SK-N-SH treated with all-trans-retinoic acid at 6 μM for 48 hours (cell line): ENCODE measurements around the gene IFI27L2.

Experiments used
- ATAC-seq: fragments of 200-7000 bp; cut with Tn5 transposase; 3 replicates; pipeline ENCODE4 v1.9.1; 2020; ENCODE audit warnings: mild to moderate bottlenecking, moderate library complexity
- ARNTL ChIP-seq: fragments of 450-650 bp; formaldehyde crosslinking; IDR thresholded peaks from 2 replicates; pipeline ENCODE4 v1.5.0; 2020; ENCODE audit warnings: low read depth, mild to moderate bottlenecking, moderate library complexity, borderline replicate concordance
- BACH2 ChIP-seq: fragments of 250-450 bp; sonication (Bioruptor Pico); IDR thresholded peaks from 2 replicates; pipeline ENCODE4 v1.9.0; 2021; ENCODE audit warnings: mild to moderate bottlenecking, borderline replicate concordance
- CSDC2 ChIP-seq: fragments of 250-450 bp; sonication (Bioruptor Pico); IDR thresholded peaks from 2 replicates; pipeline ENCODE4 v1.5.0; 2020; ENCODE audit warnings: mild to moderate bottlenecking, moderate library complexity
- ESRRG ChIP-seq: fragments of 250-450 bp; sonication (Bioruptor Pico); IDR thresholded peaks from 2 replicates; pipeline ENCODE4 v1.6.1; 2021; ENCODE audit warnings: mild to moderate bottlenecking
- GLIS3 ChIP-seq: fragments of 250-450 bp; sonication (Bioruptor Pico); IDR thresholded peaks from 2 replicates; pipeline ENCODE4 v1.5.0; 2020; ENCODE audit warnings: mild to moderate bottlenecking, moderate library complexity
- OSR1 ChIP-seq: fragments of 250-450 bp; sonication (Bioruptor Pico); IDR thresholded peaks from 2 replicates; pipeline ENCODE4 v1.8.0; 2022; ENCODE audit warnings: moderate library complexity, mild to moderate bottlenecking, inconsistent platforms
- RARB ChIP-seq: fragments of 250-450 bp; sonication (Bioruptor Pico); IDR thresholded peaks from 2 replicates; pipeline ENCODE4 v1.8.0; 2021; ENCODE audit warnings: mild to moderate bottlenecking, moderate library complexity
- SNAI2 ChIP-seq: fragments of 250-450 bp; sonication (Bioruptor Pico); IDR thresholded peaks from 2 replicates; pipeline ENCODE4 v1.5.0; 2020; ENCODE audit warnings: mild to moderate bottlenecking, moderate library complexity
- TCF4 ChIP-seq: fragments of 250-450 bp; sonication (Bioruptor Pico); IDR thresholded peaks from 2 replicates; pipeline ENCODE4 v1.8.0; 2021; ENCODE audit warnings: mild to moderate bottlenecking, moderate library complexity, borderline replicate concordance
- ZC3H10 ChIP-seq: fragments of 250-450 bp; sonication (Bioruptor Pico); IDR thresholded peaks from 2 replicates; pipeline ENCODE4 v1.5.1; 2021; ENCODE audit warnings: mild to moderate bottlenecking, moderate library complexity
- ZFP30 ChIP-seq: fragments of 450-650 bp; formaldehyde crosslinking; IDR thresholded peaks from 2 replicates; pipeline ENCODE4 v1.5.0; 2022; ENCODE audit warnings: mild to moderate bottlenecking, moderate library complexity
- ZNF565 ChIP-seq: fragments of 450-650 bp; formaldehyde crosslinking; conservative IDR thresholded peaks from 2 replicates; pipeline ENCODE4 v1.5.0; 2020; ENCODE audit warnings: low read depth, mild to moderate bottlenecking, moderate library complexity
- ZNF70 ChIP-seq: fragments of 450-650 bp; formaldehyde crosslinking; IDR thresholded peaks from 2 replicates; pipeline ENCODE4 v1.5.0; 2020; ENCODE audit warnings: mild to moderate bottlenecking, moderate library complexity
- ZNF8 ChIP-seq: fragments of 450-650 bp; formaldehyde crosslinking; IDR thresholded peaks from 2 replicates; pipeline ENCODE4 v1.5.0; 2020; ENCODE audit warnings: mild to moderate bottlenecking, moderate library complexity
- TF ChIP-seq, protein P1 (sequence below): fragments of 250-450 bp; sonication (Bioruptor Pico); IDR thresholded peaks from 2 replicates; pipeline ENCODE4 v1.5.0; 2020; ENCODE audit warnings: mild to moderate bottlenecking, moderate library complexity
- TF ChIP-seq, protein P2 (sequence below): fragments of 250-450 bp; sonication (Bioruptor Pico); IDR thresholded peaks from 2 replicates; pipeline ENCODE4 v1.8.0; 2020; ENCODE audit warnings: mild to moderate bottlenecking, moderate library complexity, borderline replicate concordance
- TF ChIP-seq, protein P3 (sequence below): fragments of 250-450 bp; sonication (Bioruptor Pico); IDR thresholded peaks from 2 replicates; pipeline ENCODE4 v1.5.1; 2021; ENCODE audit warnings: mild to moderate bottlenecking, moderate library complexity
- TF ChIP-seq, protein P4 (sequence below): fragments of 250-450 bp; sonication (Bioruptor Pico); IDR thresholded peaks from 2 replicates; pipeline ENCODE4 v1.8.0; 2021; ENCODE audit warnings: low read depth, mild to moderate bottlenecking, moderate library complexity, borderline replicate concordance

IFI27L2 gene

DNA sequence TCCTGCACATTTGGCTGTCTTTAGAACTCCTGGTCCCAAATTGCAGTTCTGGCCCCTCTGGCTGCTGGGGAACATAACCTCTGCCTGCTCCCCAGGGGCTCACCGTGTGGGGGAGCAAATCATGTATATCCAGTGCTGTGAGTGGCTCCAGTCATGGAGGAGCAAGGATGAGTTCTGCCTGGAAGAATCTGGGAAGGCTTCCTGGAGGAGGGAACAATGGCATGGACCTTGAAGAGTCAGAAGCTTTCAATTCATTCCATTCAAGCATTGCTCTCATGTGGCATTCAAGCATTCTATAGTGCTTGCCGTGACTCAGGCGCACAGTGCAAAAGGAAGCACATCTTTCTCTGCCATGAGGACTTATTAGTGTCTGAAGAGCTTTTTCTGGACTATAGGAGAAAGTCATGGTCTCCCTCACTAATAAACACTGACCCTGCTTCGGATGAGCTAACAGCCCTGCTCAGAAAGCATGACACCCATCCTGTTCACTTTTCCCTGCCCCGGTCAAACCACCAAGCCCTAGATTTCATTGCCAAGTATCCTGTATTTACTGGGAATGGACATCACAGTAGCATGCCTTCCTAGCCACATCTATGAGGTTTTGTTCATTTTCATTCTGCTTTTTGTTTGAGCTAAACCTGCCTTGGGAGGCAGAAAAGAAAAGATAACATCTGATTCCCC is 15.4 kb downstream of the IFI27L2 start:
- TF ChIP-seq ZFP30 (CRISPR knock-in tag): no peak
- TF ChIP-seq, protein P1, sequence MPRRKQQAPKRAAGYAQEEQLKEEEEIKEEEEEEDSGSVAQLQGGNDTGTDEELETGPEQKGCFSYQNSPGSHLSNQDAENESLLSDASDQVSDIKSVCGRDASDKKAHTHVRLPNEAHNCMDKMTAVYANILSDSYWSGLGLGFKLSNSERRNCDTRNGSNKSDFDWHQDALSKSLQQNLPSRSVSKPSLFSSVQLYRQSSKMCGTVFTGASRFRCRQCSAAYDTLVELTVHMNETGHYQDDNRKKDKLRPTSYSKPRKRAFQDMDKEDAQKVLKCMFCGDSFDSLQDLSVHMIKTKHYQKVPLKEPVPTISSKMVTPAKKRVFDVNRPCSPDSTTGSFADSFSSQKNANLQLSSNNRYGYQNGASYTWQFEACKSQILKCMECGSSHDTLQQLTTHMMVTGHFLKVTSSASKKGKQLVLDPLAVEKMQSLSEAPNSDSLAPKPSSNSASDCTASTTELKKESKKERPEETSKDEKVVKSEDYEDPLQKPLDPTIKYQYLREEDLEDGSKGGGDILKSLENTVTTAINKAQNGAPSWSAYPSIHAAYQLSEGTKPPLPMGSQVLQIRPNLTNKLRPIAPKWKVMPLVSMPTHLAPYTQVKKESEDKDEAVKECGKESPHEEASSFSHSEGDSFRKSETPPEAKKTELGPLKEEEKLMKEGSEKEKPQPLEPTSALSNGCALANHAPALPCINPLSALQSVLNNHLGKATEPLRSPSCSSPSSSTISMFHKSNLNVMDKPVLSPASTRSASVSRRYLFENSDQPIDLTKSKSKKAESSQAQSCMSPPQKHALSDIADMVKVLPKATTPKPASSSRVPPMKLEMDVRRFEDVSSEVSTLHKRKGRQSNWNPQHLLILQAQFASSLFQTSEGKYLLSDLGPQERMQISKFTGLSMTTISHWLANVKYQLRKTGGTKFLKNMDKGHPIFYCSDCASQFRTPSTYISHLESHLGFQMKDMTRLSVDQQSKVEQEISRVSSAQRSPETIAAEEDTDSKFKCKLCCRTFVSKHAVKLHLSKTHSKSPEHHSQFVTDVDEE (CRISPR knock-in tag): no peak
- no peak for TF ChIP-seq RARB (CRISPR knock-in tag)
- TF ChIP-seq, protein P2, sequence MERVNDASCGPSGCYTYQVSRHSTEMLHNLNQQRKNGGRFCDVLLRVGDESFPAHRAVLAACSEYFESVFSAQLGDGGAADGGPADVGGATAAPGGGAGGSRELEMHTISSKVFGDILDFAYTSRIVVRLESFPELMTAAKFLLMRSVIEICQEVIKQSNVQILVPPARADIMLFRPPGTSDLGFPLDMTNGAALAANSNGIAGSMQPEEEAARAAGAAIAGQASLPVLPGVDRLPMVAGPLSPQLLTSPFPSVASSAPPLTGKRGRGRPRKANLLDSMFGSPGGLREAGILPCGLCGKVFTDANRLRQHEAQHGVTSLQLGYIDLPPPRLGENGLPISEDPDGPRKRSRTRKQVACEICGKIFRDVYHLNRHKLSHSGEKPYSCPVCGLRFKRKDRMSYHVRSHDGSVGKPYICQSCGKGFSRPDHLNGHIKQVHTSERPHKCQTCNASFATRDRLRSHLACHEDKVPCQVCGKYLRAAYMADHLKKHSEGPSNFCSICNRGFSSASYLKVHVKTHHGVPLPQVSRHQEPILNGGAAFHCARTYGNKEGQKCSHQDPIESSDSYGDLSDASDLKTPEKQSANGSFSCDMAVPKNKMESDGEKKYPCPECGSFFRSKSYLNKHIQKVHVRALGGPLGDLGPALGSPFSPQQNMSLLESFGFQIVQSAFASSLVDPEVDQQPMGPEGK: no peak
- TF ChIP-seq ESRRG (CRISPR knock-in tag): no peak
- TF ChIP-seq OSR1: no peak
- TF ChIP-seq ZNF70 (CRISPR knock-in tag): no peak
- no peak for TF ChIP-seq ZC3H10 (CRISPR knock-in tag)
- TF ChIP-seq ZNF8: no peak
- no peak for TF ChIP-seq BACH2 (CRISPR knock-in tag)

DNA sequence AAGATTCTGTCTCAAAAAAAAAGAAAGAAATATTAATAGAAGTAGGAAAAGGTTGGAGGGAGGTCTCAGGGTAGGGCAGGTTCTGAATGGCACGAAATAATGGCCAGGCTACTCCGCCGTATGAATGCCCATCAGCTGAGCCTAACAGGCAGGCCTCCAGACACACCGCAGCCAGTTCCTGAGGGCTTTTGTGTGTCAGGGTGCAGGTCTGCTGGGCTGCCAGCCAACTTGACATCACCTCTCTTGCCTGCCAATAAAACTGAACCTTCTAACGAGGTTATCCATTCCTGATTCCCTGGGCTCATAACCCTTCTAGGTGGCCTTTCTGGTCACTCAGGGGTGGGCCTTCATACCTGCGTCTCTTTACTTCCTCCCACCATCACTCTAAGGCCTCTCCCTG is 15.9 kb downstream of the IFI27L2 start:
- no peak; the same call in 2 of the 3 replicates for ATAC-seq
- no peak for TF ChIP-seq CSDC2 (CRISPR knock-in tag)
- no peak for TF ChIP-seq ZFP30 (CRISPR knock-in tag)
- TF ChIP-seq ESRRG (CRISPR knock-in tag): no peak
- TF ChIP-seq, protein P3, sequence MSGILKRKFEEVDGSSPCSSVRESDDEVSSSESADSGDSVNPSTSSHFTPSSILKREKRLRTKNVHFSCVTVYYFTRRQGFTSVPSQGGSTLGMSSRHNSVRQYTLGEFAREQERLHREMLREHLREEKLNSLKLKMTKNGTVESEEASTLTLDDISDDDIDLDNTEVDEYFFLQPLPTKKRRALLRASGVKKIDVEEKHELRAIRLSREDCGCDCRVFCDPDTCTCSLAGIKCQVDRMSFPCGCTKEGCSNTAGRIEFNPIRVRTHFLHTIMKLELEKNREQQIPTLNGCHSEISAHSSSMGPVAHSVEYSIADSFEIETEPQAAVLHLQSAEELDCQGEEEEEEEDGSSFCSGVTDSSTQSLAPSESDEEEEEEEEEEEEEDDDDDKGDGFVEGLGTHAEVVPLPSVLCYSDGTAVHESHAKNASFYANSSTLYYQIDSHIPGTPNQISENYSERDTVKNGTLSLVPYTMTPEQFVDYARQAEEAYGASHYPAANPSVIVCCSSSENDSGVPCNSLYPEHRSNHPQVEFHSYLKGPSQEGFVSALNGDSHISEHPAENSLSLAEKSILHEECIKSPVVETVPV (CRISPR knock-in tag): no peak
- TF ChIP-seq, protein P4, sequence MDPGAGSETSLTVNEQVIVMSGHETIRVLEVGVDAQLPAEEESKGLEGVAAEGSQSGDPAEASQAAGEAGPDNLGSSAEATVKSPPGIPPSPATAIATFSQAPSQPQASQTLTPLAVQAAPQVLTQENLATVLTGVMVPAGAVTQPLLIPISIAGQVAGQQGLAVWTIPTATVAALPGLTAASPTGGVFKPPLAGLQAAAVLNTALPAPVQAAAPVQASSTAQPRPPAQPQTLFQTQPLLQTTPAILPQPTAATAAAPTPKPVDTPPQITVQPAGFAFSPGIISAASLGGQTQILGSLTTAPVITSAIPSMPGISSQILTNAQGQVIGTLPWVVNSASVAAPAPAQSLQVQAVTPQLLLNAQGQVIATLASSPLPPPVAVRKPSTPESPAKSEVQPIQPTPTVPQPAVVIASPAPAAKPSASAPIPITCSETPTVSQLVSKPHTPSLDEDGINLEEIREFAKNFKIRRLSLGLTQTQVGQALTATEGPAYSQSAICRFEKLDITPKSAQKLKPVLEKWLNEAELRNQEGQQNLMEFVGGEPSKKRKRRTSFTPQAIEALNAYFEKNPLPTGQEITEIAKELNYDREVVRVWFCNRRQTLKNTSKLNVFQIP (CRISPR knock-in tag): no peak
- no peak for TF ChIP-seq BACH2 (CRISPR knock-in tag)

More for the DNA sequence above, 15.4 kb downstream of the IFI27L2 start:
- no peak for ATAC-seq

DNA sequence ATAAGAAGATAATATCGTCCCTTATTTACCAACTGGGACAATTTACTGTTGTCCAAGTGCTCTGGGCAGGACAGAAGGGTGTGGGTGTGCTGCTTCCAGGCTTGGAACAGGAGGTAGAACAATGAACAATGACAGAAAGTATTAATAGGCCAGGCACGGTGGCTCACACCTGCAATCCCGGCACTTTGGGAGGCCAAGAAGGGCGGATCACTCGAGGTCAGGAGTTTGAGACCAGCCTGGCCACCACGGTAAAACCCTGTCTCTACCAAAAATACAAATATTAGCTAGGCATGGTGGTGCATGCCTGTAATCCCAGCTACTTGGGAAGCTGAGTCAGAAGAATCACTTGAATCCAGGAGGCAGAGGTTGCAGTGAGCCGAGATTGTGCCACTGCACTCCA is 16.3 kb downstream of the IFI27L2 start:
- TF ChIP-seq GLIS3 (CRISPR knock-in tag) (no peak), ESRRG (CRISPR knock-in tag) (no peak), ZNF565 (CRISPR knock-in tag) (no peak), TCF4 (CRISPR knock-in tag) (no peak), ARNTL (no peak), SNAI2 (no peak), RARB (CRISPR knock-in tag) (no peak), ZNF70 (CRISPR knock-in tag) (no peak), ZNF8 (no peak), OSR1 (no peak)
- TF ChIP-seq, protein P3 (CRISPR knock-in tag): no peak
- TF ChIP-seq, protein P4 (CRISPR knock-in tag): no peak
- TF ChIP-seq, protein P2: no peak
- TF ChIP-seq, all 23 proteins: peak for 0
- no peak for ATAC-seq
